Muscle layer of colon (tissue), 2 donors: ENCODE data around the gene NEO1.
"Not testable (repeated sequence)": the region's sequence is repeated elsewhere in the genome, so short reads cannot be mapped to it uniquely, and the experiment has no call there.

Source experiments
- H3K27ac ChIP-seq: one replicate; pipeline ENCODE4 v1.7.0; 2013; ENCODE audit warnings: low read depth, mild to moderate bottlenecking, low read length, moderate library complexity
- H3K27me3 ChIP-seq, 2 donors: one replicate each; pipeline ENCODE4 v1.7.0; 2013; ENCODE audit warnings: low read length in 2 of 2, mild to moderate bottlenecking in 2 of 2; ENCODE audit not compliant: insufficient read depth in 2 of 2, control insufficient read depth in 1 of 2
- H3K36me3 ChIP-seq: one replicate; pipeline ENCODE4 v1.7.0; 2013; ENCODE audit warnings: mild to moderate bottlenecking, low read length; ENCODE audit not compliant: insufficient read depth
- H3K4me1 ChIP-seq: one replicate; pipeline ENCODE4 v1.7.0; 2013; ENCODE audit warnings: mild to moderate bottlenecking, low read length; ENCODE audit not compliant: insufficient read depth
- H3K4me3 ChIP-seq, 2 donors: one replicate each; pipeline ENCODE4 v1.7.0; 2013; ENCODE audit warnings: low read length in 2 of 2, low read depth in 1 of 2, mild to moderate bottlenecking in 1 of 2, moderate library complexity in 1 of 2
- H3K9ac ChIP-seq: one replicate; pipeline ENCODE4 v1.7.0; 2013; ENCODE audit warnings: low read length
- H3K9me3 ChIP-seq: one replicate; pipeline ENCODE4 v1.7.0; 2013; ENCODE audit warnings: mild to moderate bottlenecking, low read length
- donor health status: abdominal sarcoma.
- donor health status: Adenocarcinoma of cecum.

The NEO1 gene

GRCh38 chr15:73153024-73153423 lies 100.8 kb downstream of the NEO1 start:
- no peaks in the 10 kb centered on the region for H3K27me3 ChIP-seq
- H3K4me1 ChIP-seq, result no peaks in the 10 kb centered on the region
- no peaks in the 10 kb centered on the region for H3K9me3 ChIP-seq
- H3K4me3 ChIP-seq, result no peak overlapping the region
- H3K9ac ChIP-seq, result no peak overlapping the region
- no peaks in the 10 kb centered on the region for H3K36me3 ChIP-seq
- H3K27ac ChIP-seq, result no peak overlapping the region

GRCh38 chr15:73153447-73153846 lies 101.2 kb downstream of the NEO1 start:
- H3K9ac ChIP-seq, result no peak overlapping the region
- no peaks in the 10 kb centered on the region for H3K4me1 ChIP-seq
- no peak overlapping the region for H3K4me3 ChIP-seq
- H3K9me3 ChIP-seq, result no peaks in the 10 kb centered on the region
- no peak overlapping the region for H3K27ac ChIP-seq
- H3K27me3 ChIP-seq, result no peaks in the 10 kb centered on the region
- no peaks in the 10 kb centered on the region for H3K36me3 ChIP-seq

DNA sequence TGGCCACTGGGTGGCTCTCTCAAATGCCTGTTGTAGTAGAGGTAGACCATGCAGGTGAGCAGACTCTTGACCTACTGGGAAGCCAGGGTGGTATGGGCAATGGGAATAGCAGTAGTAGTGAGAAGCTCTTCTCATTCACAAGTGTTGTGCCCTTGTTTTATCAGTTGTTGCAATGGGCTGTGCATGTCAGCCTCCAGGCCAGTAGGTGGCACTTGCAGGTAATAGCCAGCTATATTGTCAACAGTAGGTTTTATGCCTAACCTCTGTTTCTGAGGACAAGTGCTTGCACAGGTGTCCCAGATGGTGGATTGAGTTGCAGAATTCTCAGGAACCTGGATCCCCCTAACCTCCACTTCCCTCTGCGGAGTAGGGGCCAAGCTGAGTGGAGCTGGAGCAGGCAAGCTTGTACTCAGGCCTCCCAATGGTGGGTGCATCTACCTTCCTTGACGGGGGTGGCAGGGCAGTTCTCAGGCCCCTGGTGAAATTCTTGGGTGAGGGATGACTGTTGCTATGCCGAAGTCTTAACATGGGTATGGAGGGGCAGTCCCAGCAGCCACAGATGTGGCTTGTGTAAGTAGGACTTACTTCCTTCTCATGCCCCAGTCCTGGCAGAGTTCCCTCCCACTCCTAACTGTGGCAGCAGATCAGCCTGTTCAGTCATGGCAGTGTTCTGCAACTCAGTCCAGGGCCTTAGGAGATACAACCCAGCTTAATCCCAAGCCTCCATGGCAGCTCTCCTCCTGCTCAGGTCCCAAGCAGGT lies 104.3 kb downstream of the NEO1 start:
- H3K4me1 ChIP-seq, result no peaks in the 10 kb centered on the region
- H3K27ac ChIP-seq, result no peak overlapping the region
- no peaks in the 10 kb centered on the region for H3K36me3 ChIP-seq
- no peaks in the 10 kb centered on the region for H3K27me3 ChIP-seq
- H3K9me3 ChIP-seq, result no peaks in the 10 kb centered on the region
- H3K4me3 ChIP-seq, result no peak overlapping the region
- H3K9ac ChIP-seq, result no peak overlapping the region

DNA sequence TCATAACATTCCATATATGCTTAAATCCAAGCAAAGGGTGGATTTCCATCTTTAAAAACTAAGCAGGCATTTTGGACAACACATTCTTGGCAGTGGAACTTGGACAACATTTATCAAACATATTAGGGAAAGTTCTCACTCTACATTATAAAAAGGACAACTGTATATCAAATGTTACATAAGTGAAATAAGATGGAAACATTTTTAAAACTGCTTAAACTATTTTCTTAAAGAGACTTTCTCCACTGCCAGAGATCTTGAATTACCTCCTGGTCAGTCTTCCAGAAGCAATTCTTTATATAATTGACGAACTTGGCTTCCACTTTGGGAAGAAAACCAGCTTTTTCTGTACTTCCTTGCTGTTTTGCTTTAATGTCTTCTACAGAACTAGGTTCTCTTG lies 109.3 kb downstream of the NEO1 start:
- no peak overlapping the region for H3K9ac ChIP-seq
- H3K36me3 ChIP-seq, result no peaks in the 10 kb centered on the region
- H3K27ac ChIP-seq, result no peak overlapping the region
- H3K27me3 ChIP-seq, result no peaks in the 10 kb centered on the region
- H3K4me3 ChIP-seq, result no peak overlapping the region
- peaks cover 5% of the 10 kb centered on the region for H3K4me1 ChIP-seq
- H3K9me3 ChIP-seq, result no peaks in the 10 kb centered on the region

DNA sequence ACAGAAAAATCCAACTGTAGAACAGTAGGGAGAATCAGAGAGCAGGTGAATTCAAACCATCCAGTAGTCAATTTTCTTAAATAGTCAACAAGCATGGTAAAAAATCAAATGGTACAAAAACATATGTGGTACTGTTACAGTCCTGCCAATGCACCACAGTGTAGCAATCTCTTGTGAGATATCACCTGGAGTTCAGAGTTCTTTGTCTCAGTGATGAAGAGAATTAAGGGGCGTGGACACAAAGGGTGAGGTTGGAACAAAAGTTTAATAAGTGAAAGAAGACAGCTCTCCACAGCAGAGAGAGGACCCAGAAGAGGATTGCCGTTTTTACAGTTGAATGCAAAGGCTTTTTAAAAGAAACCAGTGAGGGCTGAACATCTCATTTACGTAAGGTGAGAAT lies 113.2 kb downstream of the NEO1 start:
- Histone ChIP-seq H3K4me3 (peak overlapping the region in 1 of 2 donors; percentile 8), H3K27ac (no peak overlapping the region)

GRCh38 chr15:73165844-73166243 lies 113.6 kb downstream of the NEO1 start:
- no peaks in the 10 kb centered on the region for H3K36me3 ChIP-seq
- H3K9ac ChIP-seq, result no peak overlapping the region
- H3K9me3 ChIP-seq, result no peaks in the 10 kb centered on the region
- H3K27ac ChIP-seq, result no peak overlapping the region
- H3K4me3 ChIP-seq, result no peak overlapping the region
- H3K27me3 ChIP-seq, result no peaks in the 10 kb centered on the region
- H3K4me1 ChIP-seq, result peaks cover 5% of the 10 kb centered on the region

More for the DNA sequence above, 113.2 kb downstream of the NEO1 start:
- H3K9me3 ChIP-seq, result no peaks in the 10 kb centered on the region
- H3K4me1 ChIP-seq, result peaks cover 5% of the 10 kb centered on the region
- no peaks in the 10 kb centered on the region for H3K36me3 ChIP-seq
- no peaks in the 10 kb centered on the region for H3K27me3 ChIP-seq
- H3K9ac ChIP-seq, result no peak overlapping the region

GRCh38 chr15:73166711-73167110 lies 114.4 kb downstream of the NEO1 start:
- not testable (repeated sequence) for H3K36me3 ChIP-seq, H3K9ac ChIP-seq, H3K27me3 ChIP-seq, H3K4me1 ChIP-seq, H3K4me3 ChIP-seq, H3K9me3 ChIP-seq, H3K27ac ChIP-seq

- Histone ChIP-seq H3K4me3 (no peak overlapping the region), H3K9me3 (no peaks in the 10 kb centered on the region), H3K36me3 (no peaks in the 10 kb centered on the region), H3K27me3 (no peaks in the 10 kb centered on the region), H3K9ac (no peak overlapping the region), H3K27ac (no peak overlapping the region), H3K4me1 (no peaks in the 10 kb centered on the region)
Observed at GRCh38 chr15:73168487-73168886, 116.2 kb downstream of the NEO1 start.

DNA sequence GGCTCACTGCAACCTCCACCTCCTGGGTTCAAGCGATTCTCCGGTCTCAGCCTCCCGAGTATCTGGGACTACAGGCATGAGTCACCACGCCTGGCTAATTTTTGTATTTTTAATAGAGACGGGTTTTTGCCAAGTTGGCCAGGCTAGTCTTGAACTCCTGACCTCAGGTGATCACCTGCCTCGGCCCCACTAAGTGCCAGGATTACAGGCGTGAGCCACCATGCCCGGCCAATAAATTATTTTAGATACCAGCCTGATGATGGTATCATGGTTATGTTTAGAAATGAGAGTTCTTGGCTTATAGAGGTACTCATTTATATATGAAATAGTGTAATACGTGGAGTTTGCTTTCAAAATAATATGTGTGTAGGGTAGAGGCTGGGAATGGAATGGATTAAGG lies 119.4 kb downstream of the NEO1 start:
- H3K36me3 ChIP-seq, result no peaks in the 10 kb centered on the region
- no peak overlapping the region for H3K27ac ChIP-seq
- no peaks in the 10 kb centered on the region for H3K9me3 ChIP-seq
- H3K27me3 ChIP-seq, result no peaks in the 10 kb centered on the region
- no peak overlapping the region for H3K9ac ChIP-seq
- no peak overlapping the region for H3K4me3 ChIP-seq
- H3K4me1 ChIP-seq, result no peaks in the 10 kb centered on the region

DNA sequence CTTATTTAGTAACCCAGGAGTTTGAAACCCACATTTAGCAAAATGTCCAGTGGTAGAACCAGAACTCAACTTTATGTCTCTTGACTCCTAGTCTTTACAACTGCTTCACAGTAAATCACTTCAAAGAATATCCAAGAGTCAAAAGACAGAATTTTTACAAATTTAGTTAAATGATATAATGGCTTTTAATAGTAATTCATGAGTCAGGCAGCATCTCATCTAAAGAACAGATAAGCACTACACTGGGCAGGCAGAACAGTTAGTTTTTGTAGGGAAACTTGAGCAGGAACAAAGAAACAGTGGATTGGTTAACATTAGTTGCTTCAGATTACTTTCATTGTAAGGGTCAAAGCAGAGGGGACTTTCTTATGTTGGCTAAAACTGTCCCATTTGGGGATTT lies 120.2 kb downstream of the NEO1 start:
- H3K4me3 ChIP-seq, result no peak overlapping the region
- no peaks in the 10 kb centered on the region for H3K36me3 ChIP-seq
- H3K27ac ChIP-seq, result no peak overlapping the region
- no peaks in the 10 kb centered on the region for H3K4me1 ChIP-seq
- no peak overlapping the region for H3K9ac ChIP-seq
- H3K27me3 ChIP-seq, result no peaks in the 10 kb centered on the region
- no peaks in the 10 kb centered on the region for H3K9me3 ChIP-seq

GRCh38 chr15:73174171-73174570 lies 121.9 kb downstream of the NEO1 start:
- Histone ChIP-seq H3K27ac (no peak overlapping the region), H3K36me3 (peaks cover 5% of the 10 kb centered on the region), H3K4me3 (no peak overlapping the region), H3K9me3 (no peaks in the 10 kb centered on the region), H3K27me3 (no peaks in the 10 kb centered on the region), H3K9ac (no peak overlapping the region), H3K4me1 (no peaks in the 10 kb centered on the region)

DNA sequence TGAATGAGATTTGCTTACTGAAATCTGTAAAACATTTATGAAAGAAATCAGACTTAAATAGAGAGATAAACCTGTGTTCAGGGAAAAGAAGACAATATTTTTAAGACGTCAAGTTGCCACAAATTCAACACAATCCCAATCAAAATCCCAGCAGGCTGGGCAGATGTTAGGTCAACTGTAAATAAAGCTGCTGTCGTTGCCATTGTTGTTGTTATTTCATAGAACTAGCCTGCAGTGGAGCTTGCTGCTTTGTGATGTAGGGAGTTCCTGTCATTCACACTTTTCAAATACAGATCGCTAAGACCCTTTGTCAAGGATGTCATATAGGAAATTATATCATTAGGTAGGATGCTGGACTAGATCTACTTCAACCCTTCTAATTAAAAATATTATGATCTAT lies 123.1 kb downstream of the NEO1 start:
- H3K4me3 ChIP-seq, result no peak overlapping the region
- H3K9me3 ChIP-seq, result no peaks in the 10 kb centered on the region
- H3K36me3 ChIP-seq, result peaks cover 5% of the 10 kb centered on the region
- no peaks in the 10 kb centered on the region for H3K4me1 ChIP-seq
- no peak overlapping the region for H3K9ac ChIP-seq
- H3K27ac ChIP-seq, result no peak overlapping the region
- H3K27me3 ChIP-seq, result no peaks in the 10 kb centered on the region
